DMS114 treated with DMSO at 0.1 percent for 48 hours (cell line): ENCODE measurements around the gene STK11.

ENCODE experiments used
- DNase-seq: peaks from one replicate; lab custom pipeline; 2025; ENCODE audit not compliant: unreplicated experiment; lab: John Stamatoyannopoulos, UW

Gene STK11

GRCh38 chr19:1225440-1226226 lies 20.1 kb downstream of the STK11 start:
- no peak for DNase-seq

- DNase-seq, result no peak
These were observed 20.6 kb downstream of the STK11 start for GRCh38 chr19:1226227-1226518.

GRCh38 chr19:1226522-1227303 lies 21.1 kb downstream of the STK11 start:
- DNase-seq, result no peak

- no peak for DNase-seq
These were observed 21.9 kb downstream of the STK11 start for GRCh38 chr19:1227304-1228054.

- no peak for DNase-seq
These were observed 22.8 kb downstream of the STK11 start for GRCh38 chr19:1228161-1228957.

GRCh38 chr19:1229056-1229923 lies 23.7 kb downstream of the STK11 start:
- DNase-seq, result no peak

- no peak for DNase-seq
These were observed 24.6 kb downstream of the STK11 start for GRCh38 chr19:1229924-1230782.

GRCh38 chr19:1230783-1231489 lies 25.4 kb downstream of the STK11 start:
- DNase-seq, result no peak

GRCh38 chr19:1231729-1232637 lies 26.4 kb downstream of the STK11 start:
- DNase-seq, result no peak

GRCh38 chr19:1232652-1233072 lies 27.1 kb downstream of the STK11 start:
- DNase-seq, result no peak

GRCh38 chr19:1233115-1233667 lies 27.6 kb downstream of the STK11 start:
- no peak for DNase-seq

GRCh38 chr19:1234051-1234954 lies 28.7 kb downstream of the STK11 start:
- DNase-seq, result no peak

- no peak for DNase-seq
These were observed 29.4 kb downstream of the STK11 start for GRCh38 chr19:1234955-1235380.

- DNase-seq, result no peak
These were observed 30.3 kb downstream of the STK11 start for GRCh38 chr19:1235625-1236538.

- DNase-seq, result no peak
These were observed 31.0 kb downstream of the STK11 start for GRCh38 chr19:1236576-1236975.
